A549 (cell line): ENCODE data around the gene VGLL3. TPM values are rescaled to one million over a fixed set of nuclear protein-coding genes. Genes with fewer than 3 reads are reported as not detected.

ENCODE experiments used
- ATAC-seq, 2 experiments: fragments of 200-7000 bp in 1 of 2; fragments of >200 bp in 1 of 2; cut with Nextera tagmentation in 1 of 2; cut with Tn5 transposase in 1 of 2; 3 replicates each; pipeline versions ENCODE4 v1.8.0 to v1.9.1; 2018 to 2020; ENCODE audit warnings: mild to moderate bottlenecking in 1 of 2, moderate library complexity in 1 of 2
- CTCF ChIA-PET: fragments of 300-600 bp; sonication (Branson Sonifier 250); formaldehyde crosslinking; extraction: SDS; loops from one replicate; lab custom pipeline; 2021; ENCODE audit warnings: antibody characterized with exemption, inconsistent platforms; lab: Yijun Ruan, JAX
- POLR2A ChIA-PET: fragments of 350-600 bp; formaldehyde crosslinking; extraction: SDS; loops from one replicate; lab custom pipeline; 2021; ENCODE audit warnings: antibody characterized with exemption, inconsistent platforms; lab: Yijun Ruan, JAX
- DNase-seq, 2 experiments: peaks; one replicate each; pipeline versions ENCODE4 v3.0.0 to v3.0.0-alpha.2; 2011 to 2016; ENCODE audit warnings: low read depth in 1 of 2, low spot score in 1 of 2
- FAIRE-seq: peaks from 2 replicates; lab custom pipeline; 2011; peaks lifted over from hg19 to GRCh38; lab: Jason Lieb, UNC
- H3K27ac ChIP-seq, 2 experiments: fragments of >200 bp; sonication (Bioruptor Twin); formaldehyde crosslinking; 3 replicates each; pipeline ENCODE4 v1.5.1; 2016 to 2017
- H3K4me1 ChIP-seq: fragments of >200 bp; sonication (Bioruptor Twin); formaldehyde crosslinking; 3 replicates; pipeline ENCODE4 v1.6.1; 2016
- H3K4me2 ChIP-seq: fragments of >200 bp; sonication (Bioruptor Twin); formaldehyde crosslinking; 3 replicates; pipeline ENCODE4 v1.6.1; 2016
- H3K4me3 ChIP-seq: fragments of >200 bp; sonication (Bioruptor Twin); formaldehyde crosslinking; 3 replicates; pipeline ENCODE4 v1.5.1; 2016
- H3K9me3 ChIP-seq: fragments of >200 bp; sonication (Bioruptor Twin); formaldehyde crosslinking; 3 replicates; pipeline ENCODE4 v1.6.1; 2016
- ATOH8 ChIP-seq: fragments of 250-450 bp; sonication (Bioruptor Pico); IDR thresholded peaks from 2 replicates; pipeline ENCODE4 v1.5.0; 2020; ENCODE audit warnings: low read depth, mild to moderate bottlenecking, moderate library complexity
- BCL3 ChIP-seq: fragments of >200 bp; sonication (Bioruptor Twin); formaldehyde crosslinking; IDR thresholded peaks from 3 replicates; pipeline ENCODE4 v1.6.1; 2016
- BHLHE40 ChIP-seq: IDR thresholded peaks from 2 replicates; pipeline ENCODE4 v1.6.1; 2012; ENCODE audit warnings: low read depth, low read length, inconsistent platforms
- CBX8 ChIP-seq: fragments of 200-600 bp; sonication (generic); IDR thresholded peaks from 2 replicates; pipeline ENCODE4 v1.6.1; 2016
- CEBPB ChIP-seq, 2 experiments: fragments of >200 bp in 1 of 2; sonication (Bioruptor Twin) in 1 of 2; formaldehyde crosslinking in 1 of 2; IDR thresholded peaks; 2 replicates each; pipeline ENCODE4 v1.6.1; 2012 to 2016
- CHD4 ChIP-seq: fragments of 200-600 bp; sonication (generic); IDR thresholded peaks from 2 replicates; pipeline ENCODE4 v1.6.1; 2016; ENCODE audit warnings: antibody characterized with exemption, mild to moderate bottlenecking, borderline replicate concordance
- EHMT2 ChIP-seq: fragments of 200-600 bp; sonication (generic); IDR thresholded peaks from 2 replicates; pipeline ENCODE4 v1.6.1; 2016; ENCODE audit warnings: antibody characterized with exemption, low read depth, mild to moderate bottlenecking, moderate library complexity
- ESRRA ChIP-seq: fragments of 150-350 bp; IDR thresholded peaks from 2 replicates; pipeline ENCODE4 v1.6.1; 2014; ENCODE audit warnings: mild to moderate bottlenecking, low read length, borderline replicate concordance
- FOSB ChIP-seq: fragments of 250-450 bp; sonication (Bioruptor Pico); IDR thresholded peaks from 2 replicates; pipeline ENCODE4 v1.5.0; 2020; ENCODE audit warnings: mild to moderate bottlenecking, moderate library complexity
- FOSL2 ChIP-seq, 2 experiments: fragments of 450-650 bp in 1 of 2; fragments of >200 bp in 1 of 2; sonication (Bioruptor Twin) in 1 of 2; formaldehyde crosslinking; IDR thresholded peaks; 2 replicates each; pipeline versions ENCODE4 v1.5.0 to v1.6.1; 2016 to 2020; ENCODE audit warnings: mild to moderate bottlenecking in 1 of 2, moderate library complexity in 1 of 2
- JUN ChIP-seq, 2 experiments: fragments of >200 bp; sonication (Bioruptor Twin); formaldehyde crosslinking; IDR thresholded peaks; 2 replicates in 1 of 2; 3 replicates in 1 of 2; pipeline ENCODE4 v1.6.1; 2016 to 2017
- KDM5A ChIP-seq: fragments of 200-600 bp; sonication (generic); IDR thresholded peaks from 2 replicates; pipeline ENCODE4 v1.6.1; 2016; ENCODE audit warnings: antibody characterized with exemption, mild to moderate bottlenecking
- MAFK ChIP-seq: fragments of 450-650 bp; IDR thresholded peaks from 2 replicates; pipeline ENCODE4 v1.6.1; 2014; ENCODE audit not compliant: partially characterized antibody
- MAZ ChIP-seq: fragments of 150-350 bp; IDR thresholded peaks from 2 replicates; pipeline ENCODE4 v1.6.1; 2014; ENCODE audit warnings: antibody characterized with exemption, low read depth, low read length, borderline replicate concordance
- RARB ChIP-seq: fragments of 250-450 bp; sonication (Bioruptor Pico); IDR thresholded peaks from 2 replicates; pipeline ENCODE4 v1.8.0; 2021; ENCODE audit warnings: mild to moderate bottlenecking, moderate library complexity
- RFX5 ChIP-seq: fragments of 450-650 bp; IDR thresholded peaks from 2 replicates; pipeline ENCODE4 v1.7.1; 2014; ENCODE audit warnings: antibody characterized with exemption, mild to moderate bottlenecking, moderate library complexity
- SMC3 ChIP-seq: fragments of >200 bp; sonication (Bioruptor Twin); formaldehyde crosslinking; IDR thresholded peaks from 3 replicates; pipeline ENCODE4 v1.6.1; 2018; ENCODE audit warnings: inconsistent platforms
- SREBF2 ChIP-seq: fragments of 450-650 bp; IDR thresholded peaks from 2 replicates; pipeline ENCODE4 v1.6.1; 2014; ENCODE audit warnings: mild to moderate bottlenecking, moderate library complexity
- TP53 ChIP-seq: fragments of 250-450 bp; sonication (Bioruptor Pico); IDR thresholded peaks from 2 replicates; pipeline ENCODE4 v1.5.0; 2021; ENCODE audit warnings: mild to moderate bottlenecking, moderate library complexity
- ZC3H11A ChIP-seq: fragments of 450-650 bp; IDR thresholded peaks from 2 replicates; pipeline ENCODE4 v1.6.1; 2014; ENCODE audit warnings: antibody characterized with exemption, mild to moderate bottlenecking
- ZFP36 ChIP-seq: fragments of 450-650 bp; IDR thresholded peaks from 2 replicates; pipeline ENCODE4 v1.6.1; 2014; ENCODE audit warnings: borderline replicate concordance; ENCODE audit not compliant: partially characterized antibody
- WGBS: methylation state at CpG from one replicate; pipeline ENCODE4 v1.1.6; 2017; ENCODE audit errors: missing lambda C conversion rate; 5-methylcytosine and 5-hydroxymethylcytosine counted together
- polyA plus RNA-seq, 4 experiments: library from polyadenylated mRNA; depleted of rRNA in 3 of 4; stranded (reverse); fragments of >200 nt; fragmentation: RNase III in 1 of 4; extraction: RNeasy Plus Mini Kit Qiagen cat#74134 plus additional on column Dnase treatment in 1 of 4; gene quantifications; 2 replicates in 3 of 4; 3 replicates in 1 of 4; pipeline ENCODE4 v1.2.3, GENCODE V29; 2011 to 2017
- TF ChIP-seq, protein P1 (sequence below): IDR thresholded peaks from 2 replicates; pipeline ENCODE4 v1.6.1; 2012; ENCODE audit warnings: low read depth, borderline replicate concordance
- TF ChIP-seq, protein P2 (sequence below): fragments of 200-600 bp; sonication (generic); IDR thresholded peaks from 2 replicates; pipeline ENCODE4 v1.6.1; 2016; ENCODE audit warnings: antibody characterized with exemption, mild to moderate bottlenecking, moderate library complexity

The VGLL3 gene
- polyA plus RNA-seq, 2 of the 4 experiments (the other 2 are of a cell fraction), result 4.3 to 13.0 TPM

DNA sequence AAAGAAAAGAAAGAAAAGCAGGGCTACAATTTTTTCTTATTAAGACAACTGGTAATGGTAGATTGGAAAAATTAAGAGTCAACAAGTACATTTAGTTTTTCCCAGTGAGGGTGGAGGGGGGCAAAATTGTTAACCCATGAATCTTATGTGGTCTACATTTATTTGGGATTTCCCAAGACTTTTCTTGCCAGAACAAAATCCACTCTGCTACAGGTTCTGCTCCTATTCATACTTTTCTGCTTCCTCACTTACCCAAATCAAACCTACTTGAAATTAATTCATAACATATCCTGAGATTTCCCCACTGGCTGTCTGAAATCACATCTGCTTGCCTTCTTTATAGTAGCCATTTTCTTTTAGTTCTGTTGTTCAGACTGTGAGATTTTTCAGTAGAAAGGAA lies 41.1 kb downstream of the VGLL3 start:
- no peak overlapping the region for H3K4me3 ChIP-seq
- H3K27ac ChIP-seq, result no peak overlapping the region
- ATAC-seq (no peak), DNase-seq (no peak), FAIRE-seq (no peak)
- TF ChIP-seq SMC3 (no peak), BHLHE40 (no peak), ESRRA (no peak), FOSB (no peak), TP53 (CRISPR knock-in tag) (no peak), KDM5A (no peak), ZFP36 (no peak), RFX5 (no peak), CHD4 (no peak), BCL3 (no peak)
- no peaks in the 10 kb centered on the region for H3K9me3 ChIP-seq
- ChIA-PET POLR2A (no interaction called here), CTCF (no interaction called here)
- no peak overlapping the region for H3K4me2 ChIP-seq
- H3K4me1 ChIP-seq, result peaks cover 38% of the 10 kb centered on the region

- FAIRE-seq, result no peak
- WGBS, result 29% methylated on average over 1 of the region's 1 CpG
- POLR2A ChIA-PET, result no interaction called here
- Histone ChIP-seq H3K27ac (no peak overlapping the region), H3K9me3 (no peaks in the 10 kb centered on the region), H3K4me1 (peaks cover 38% of the 10 kb centered on the region), H3K4me2 (peak overlapping the region; percentile 14; the same call in 1 of the 3 replicates), H3K4me3 (no peak overlapping the region)
- CTCF ChIA-PET, result no interaction called here
- TF ChIP-seq FOSL2 (IDR thresholded peaks at IDR 0.05) (0 out of 2 replicates have a peak, but pooled peaks have one; percentile 9), FOSL2 (CRISPR knock-in tag; IDR thresholded peaks at IDR 0.05) (no peak), CHD4 (no peak), CBX8 (no peak), RARB (CRISPR knock-in tag) (no peak), ATOH8 (no peak), ZC3H11A (no peak)
- ATAC-seq, result no peak
- peak in 1 of 2 experiments; percentile 20 for DNase-seq
Measured at GRCh38 chr3:86948822-86949221, 42.1 kb downstream of the VGLL3 start.

DNA sequence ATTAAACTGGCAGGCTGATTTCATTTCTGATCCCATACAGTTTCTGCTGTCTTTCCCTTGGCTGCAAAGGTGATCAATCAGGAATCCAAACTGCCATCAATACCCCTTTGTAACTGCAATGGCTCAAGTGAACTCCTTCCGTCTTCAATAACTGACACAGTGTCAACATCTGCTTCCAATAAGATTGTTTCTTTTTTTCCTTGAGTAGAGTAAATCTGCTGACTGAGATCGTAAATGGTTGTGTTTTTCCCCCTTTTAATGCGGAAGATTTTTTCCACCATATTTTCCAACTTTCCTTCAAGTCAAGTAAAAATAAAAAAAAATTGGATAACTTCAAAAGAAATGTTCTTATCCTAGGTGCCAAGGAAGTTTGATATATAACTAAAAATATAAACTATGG lies 48.7 kb downstream of the VGLL3 start:
- H3K4me2 ChIP-seq, result no peak overlapping the region
- POLR2A ChIA-PET, result no interaction called here
- TF ChIP-seq BHLHE40, result no peak
- TF ChIP-seq EHMT2, result no peak
- TF ChIP-seq SREBF2, result no peak
- TF ChIP-seq, all 56 proteins: peak for 0
- FAIRE-seq (no peak), DNase-seq (no peak), ATAC-seq (no peak)
- Histone ChIP-seq H3K4me3 (no peak overlapping the region), H3K27ac (no peak overlapping the region), H3K9me3 (no peaks in the 10 kb centered on the region), H3K4me1 (no peaks in the 10 kb centered on the region)
- CTCF ChIA-PET, result no interaction called here
- 92% methylated on average over 3 of the region's 3 CpGs for WGBS

DNA sequence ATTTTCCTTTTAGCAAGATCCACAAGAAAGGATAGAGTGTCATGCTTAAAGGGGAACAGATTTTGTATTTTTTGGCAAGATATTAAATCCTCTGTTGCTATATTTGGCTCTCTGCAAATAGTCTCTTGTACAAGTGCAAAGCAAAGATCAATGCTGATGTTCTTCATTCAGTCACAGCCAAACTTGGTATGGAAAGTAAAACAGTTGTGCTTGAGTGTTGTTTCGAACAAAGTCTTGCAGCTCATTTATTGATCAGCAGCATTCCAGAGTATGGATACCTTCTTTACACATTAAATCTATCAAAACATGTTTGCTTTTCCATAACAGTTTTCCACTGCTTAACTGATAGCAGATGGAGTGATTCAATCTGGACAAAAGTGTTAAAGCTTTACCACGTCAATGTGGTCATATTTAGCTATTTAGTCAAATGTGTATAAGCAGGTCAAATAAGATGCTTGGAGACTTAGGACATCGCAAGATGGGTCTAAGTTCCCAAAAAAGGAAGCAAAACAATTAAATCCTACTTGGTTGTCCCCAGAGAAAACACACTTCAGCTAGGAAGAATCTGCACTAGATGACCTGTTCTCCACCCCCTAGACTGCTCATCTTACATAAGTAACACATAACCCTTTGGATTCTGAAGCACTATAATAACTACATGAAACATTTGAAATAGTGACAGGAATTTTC lies 52.4 kb downstream of the VGLL3 start:
- ChIA-PET POLR2A (interaction anchor here (0.6 kb wide), 1 partner anchor 45 kb away, joined by 3 read pairs; no protein-coding TSS in a partner anchor), CTCF (interaction anchor here (0.6 kb wide), 1 partner anchor 55 kb away, joined by 3 read pairs; no protein-coding TSS in a partner anchor)
- Histone ChIP-seq H3K4me2 (no peak overlapping the region), H3K4me1 (no peaks in the 10 kb centered on the region), H3K4me3 (no peak overlapping the region), H3K9me3 (no peaks in the 10 kb centered on the region), H3K27ac (no peak overlapping the region)
- FAIRE-seq (no peak), ATAC-seq (no peak), DNase-seq (no peak)
- WGBS, result 85% methylated on average over 3 of the region's 3 CpGs
- TF ChIP-seq, protein P1, sequence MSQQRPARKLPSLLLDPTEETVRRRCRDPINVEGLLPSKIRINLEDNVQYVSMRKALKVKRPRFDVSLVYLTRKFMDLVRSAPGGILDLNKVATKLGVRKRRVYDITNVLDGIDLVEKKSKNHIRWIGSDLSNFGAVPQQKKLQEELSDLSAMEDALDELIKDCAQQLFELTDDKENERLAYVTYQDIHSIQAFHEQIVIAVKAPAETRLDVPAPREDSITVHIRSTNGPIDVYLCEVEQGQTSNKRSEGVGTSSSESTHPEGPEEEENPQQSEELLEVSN, result no peak
- TF ChIP-seq, protein P2, sequence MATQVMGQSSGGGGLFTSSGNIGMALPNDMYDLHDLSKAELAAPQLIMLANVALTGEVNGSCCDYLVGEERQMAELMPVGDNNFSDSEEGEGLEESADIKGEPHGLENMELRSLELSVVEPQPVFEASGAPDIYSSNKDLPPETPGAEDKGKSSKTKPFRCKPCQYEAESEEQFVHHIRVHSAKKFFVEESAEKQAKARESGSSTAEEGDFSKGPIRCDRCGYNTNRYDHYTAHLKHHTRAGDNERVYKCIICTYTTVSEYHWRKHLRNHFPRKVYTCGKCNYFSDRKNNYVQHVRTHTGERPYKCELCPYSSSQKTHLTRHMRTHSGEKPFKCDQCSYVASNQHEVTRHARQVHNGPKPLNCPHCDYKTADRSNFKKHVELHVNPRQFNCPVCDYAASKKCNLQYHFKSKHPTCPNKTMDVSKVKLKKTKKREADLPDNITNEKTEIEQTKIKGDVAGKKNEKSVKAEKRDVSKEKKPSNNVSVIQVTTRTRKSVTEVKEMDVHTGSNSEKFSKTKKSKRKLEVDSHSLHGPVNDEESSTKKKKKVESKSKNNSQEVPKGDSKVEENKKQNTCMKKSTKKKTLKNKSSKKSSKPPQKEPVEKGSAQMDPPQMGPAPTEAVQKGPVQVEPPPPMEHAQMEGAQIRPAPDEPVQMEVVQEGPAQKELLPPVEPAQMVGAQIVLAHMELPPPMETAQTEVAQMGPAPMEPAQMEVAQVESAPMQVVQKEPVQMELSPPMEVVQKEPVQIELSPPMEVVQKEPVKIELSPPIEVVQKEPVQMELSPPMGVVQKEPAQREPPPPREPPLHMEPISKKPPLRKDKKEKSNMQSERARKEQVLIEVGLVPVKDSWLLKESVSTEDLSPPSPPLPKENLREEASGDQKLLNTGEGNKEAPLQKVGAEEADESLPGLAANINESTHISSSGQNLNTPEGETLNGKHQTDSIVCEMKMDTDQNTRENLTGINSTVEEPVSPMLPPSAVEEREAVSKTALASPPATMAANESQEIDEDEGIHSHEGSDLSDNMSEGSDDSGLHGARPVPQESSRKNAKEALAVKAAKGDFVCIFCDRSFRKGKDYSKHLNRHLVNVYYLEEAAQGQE, result no peak
- TF ChIP-seq CEBPB (IDR thresholded peaks at IDR 0.05), result no peak
- TF ChIP-seq MAZ, result no peak
- TF ChIP-seq BHLHE40, result no peak
- no peak for TF ChIP-seq MAFK
- TF ChIP-seq JUN (IDR thresholded peaks at IDR 0.05), result no peak
